Measurements from ENCODE around the gene CALD1. TPM values are rescaled to one million over a fixed set of nuclear protein-coding genes. Genes with fewer than 3 reads are reported as not detected.

The CALD1 gene
- total and polyA plus RNA-seq, 10 donors, result 42.4 to 333 (median 212) TPM

DNA sequence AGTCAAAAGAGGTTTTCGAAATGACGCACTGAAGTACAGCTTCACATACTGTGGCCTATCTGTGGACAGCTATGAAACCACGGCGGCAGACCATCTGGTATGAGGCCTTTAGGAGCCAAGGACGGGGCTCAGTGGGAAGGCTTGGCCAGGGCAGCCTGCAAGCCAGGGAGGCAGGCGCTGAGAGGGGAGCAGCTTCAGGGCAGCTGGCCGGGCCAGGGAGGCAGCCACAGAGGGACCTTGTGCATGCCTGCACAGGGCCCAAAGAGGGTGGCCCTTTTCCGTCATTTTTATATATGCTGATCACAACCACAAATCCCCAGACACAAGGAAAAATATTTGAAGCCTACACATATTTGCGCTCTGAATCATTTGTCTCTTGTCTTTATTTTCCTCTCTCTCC is 13.5 kb downstream of the CALD1 start:
- TF ChIP-seq, protein P1, sequence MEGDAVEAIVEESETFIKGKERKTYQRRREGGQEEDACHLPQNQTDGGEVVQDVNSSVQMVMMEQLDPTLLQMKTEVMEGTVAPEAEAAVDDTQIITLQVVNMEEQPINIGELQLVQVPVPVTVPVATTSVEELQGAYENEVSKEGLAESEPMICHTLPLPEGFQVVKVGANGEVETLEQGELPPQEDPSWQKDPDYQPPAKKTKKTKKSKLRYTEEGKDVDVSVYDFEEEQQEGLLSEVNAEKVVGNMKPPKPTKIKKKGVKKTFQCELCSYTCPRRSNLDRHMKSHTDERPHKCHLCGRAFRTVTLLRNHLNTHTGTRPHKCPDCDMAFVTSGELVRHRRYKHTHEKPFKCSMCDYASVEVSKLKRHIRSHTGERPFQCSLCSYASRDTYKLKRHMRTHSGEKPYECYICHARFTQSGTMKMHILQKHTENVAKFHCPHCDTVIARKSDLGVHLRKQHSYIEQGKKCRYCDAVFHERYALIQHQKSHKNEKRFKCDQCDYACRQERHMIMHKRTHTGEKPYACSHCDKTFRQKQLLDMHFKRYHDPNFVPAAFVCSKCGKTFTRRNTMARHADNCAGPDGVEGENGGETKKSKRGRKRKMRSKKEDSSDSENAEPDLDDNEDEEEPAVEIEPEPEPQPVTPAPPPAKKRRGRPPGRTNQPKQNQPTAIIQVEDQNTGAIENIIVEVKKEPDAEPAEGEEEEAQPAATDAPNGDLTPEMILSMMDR (IDR thresholded peaks at IDR 0.05 in 8 of 11, conservative IDR thresholded peaks at IDR 0.05 in 3 of 11), result no peak
- peak; percentile 36 to 54 (median 54) for TF ChIP-seq POLR2AphosphoS5 (IDR thresholded peaks at IDR 0.05)
- intact Hi-C loops (cut with DNase I; ENCODE audit: low total_unique reads), result no loop called here
- Histone ChIP-seq H3K27ac (peak overlapping the region in 2 of 8 donors; percentile 8 to 22), H3K4me3 (no peak overlapping the region), H3K9me3 (peaks cover 0 to 9% (median 0%) of the 10 kb centered on the region in 8 donors), H3K27me3 (replicated peaks in 1 of 7) (no peaks in the 10 kb centered on the region), H3K36me3 (no peaks in the 10 kb centered on the region), H3K4me1 (peaks cover 0 to 14% (median 0%) of the 10 kb centered on the region in 6 donors)
- no peak for DNase-seq
- WGBS, 5 donors, result 85 to 93% (median 87%) methylated on average over 9 of the region's 9 CpGs

DNA sequence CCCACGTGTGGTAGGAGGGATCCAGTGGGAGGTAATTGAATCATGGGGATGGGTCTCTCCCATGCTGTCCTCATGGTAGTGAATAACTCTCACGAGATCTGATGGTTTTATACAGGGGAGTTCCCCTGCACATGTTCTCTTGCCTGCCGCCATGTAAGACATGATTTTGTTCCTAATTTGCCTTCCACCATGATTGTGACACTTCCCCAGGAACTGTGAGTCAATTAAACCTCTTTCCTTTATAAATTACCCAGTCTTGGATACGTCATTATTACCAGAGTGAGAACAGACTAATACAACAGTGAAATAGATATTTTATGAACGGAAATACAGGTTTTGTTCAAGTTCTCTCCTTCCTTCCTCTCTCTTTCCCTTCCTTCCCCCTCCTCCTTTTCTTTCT is 15.8 kb downstream of the CALD1 start:
- TF ChIP-seq, protein P1 (IDR thresholded peaks at IDR 0.05 in 8 of 11, conservative IDR thresholded peaks at IDR 0.05 in 3 of 11), result no peak
- Histone ChIP-seq H3K4me3 (no peak overlapping the region), H3K4me1 (peaks cover 0 to 7% (median 0%) of the 10 kb centered on the region in 6 donors), H3K27ac (no peak overlapping the region), H3K36me3 (no peaks in the 10 kb centered on the region), H3K27me3 (replicated peaks in 1 of 7) (no peaks in the 10 kb centered on the region), H3K9me3 (peaks cover 0 to 9% (median 0%) of the 10 kb centered on the region in 8 donors)
- no peak for DNase-seq
- intact Hi-C loops (cut with DNase I; ENCODE audit: low total_unique reads), result no loop called here
- 78 to 88% (median 78%) methylated on average over 5 of the region's 5 CpGs for WGBS, 5 donors

GRCh38 chr7:134798155-134798554 is 18.7 kb downstream of the CALD1 start:
- intact Hi-C loops (cut with DNase I; ENCODE audit: low total_unique reads), result no loop called here
- Histone ChIP-seq H3K4me1 (peaks cover 0 to 7% (median 0%) of the 10 kb centered on the region in 6 donors), H3K36me3 (no peaks in the 10 kb centered on the region), H3K27ac (no peak overlapping the region), H3K9me3 (peaks cover 0 to 9% (median 0%) of the 10 kb centered on the region in 8 donors), H3K27me3 (replicated peaks in 1 of 7) (no peaks in the 10 kb centered on the region), H3K4me3 (no peak overlapping the region)
- TF ChIP-seq POLR2AphosphoS5 (IDR thresholded peaks at IDR 0.05) (no peak), POLR2A (IDR thresholded peaks at IDR 0.05) (no peak)
- TF ChIP-seq, protein P1 (IDR thresholded peaks at IDR 0.05 in 8 of 11, conservative IDR thresholded peaks at IDR 0.05 in 3 of 11), result no peak
- DNase-seq, result no peak
- WGBS, 5 donors, result 45 to 89% (median 81%) methylated on average over 1 of the region's 1 CpG

DNA sequence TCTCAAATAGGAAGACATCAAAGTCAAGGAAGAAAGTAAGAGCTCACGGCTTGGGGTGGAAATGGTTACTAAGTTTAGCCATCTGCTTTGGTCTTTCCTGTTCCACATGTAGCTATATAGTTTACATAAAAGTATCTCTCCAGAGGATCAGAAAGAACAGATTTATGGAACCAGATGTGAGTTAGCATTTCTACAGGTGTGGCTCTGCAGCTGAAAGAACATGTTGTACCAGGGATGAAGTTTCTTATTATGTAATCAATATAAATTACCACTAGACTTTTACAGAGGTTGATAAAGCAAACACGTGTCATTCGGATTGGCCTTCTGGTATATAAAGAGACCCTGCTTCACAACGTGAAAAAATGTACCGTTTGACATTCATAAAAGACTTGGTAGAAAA is 19.9 kb downstream of the CALD1 start:
- peaks cover 0 to 9% (median 0%) of the 10 kb centered on the region in 8 donors for H3K9me3 ChIP-seq
- H3K4me1 ChIP-seq, result peaks cover 0 to 13% (median 2%) of the 10 kb centered on the region in 6 donors
- no peak overlapping the region for H3K4me3 ChIP-seq
- TF ChIP-seq POLR2A (IDR thresholded peaks at IDR 0.05) (no peak), POLR2AphosphoS5 (IDR thresholded peaks at IDR 0.05) (no peak)
- TF ChIP-seq, protein P1 (IDR thresholded peaks at IDR 0.05 in 8 of 11, conservative IDR thresholded peaks at IDR 0.05 in 3 of 11), result no peak
- no peak for DNase-seq
- H3K36me3 ChIP-seq, result no peaks in the 10 kb centered on the region
- no peak overlapping the region for H3K27ac ChIP-seq
- 47 to 58% (median 53%) methylated on average over 5 of the region's 5 CpGs for whole genome bisulfite sequencing, 5 donors
- intact Hi-C loops (cut with DNase I; ENCODE audit: low total_unique reads), result no loop called here
- no peaks in the 10 kb centered on the region for H3K27me3 ChIP-seq (replicated peaks in 1 of 7)

Data from spleen (tissue), 11 donors.